SK-N-SH (cell line): ENCODE measurements around the gene EIPR1. TPM values are rescaled to one million over a fixed set of nuclear protein-coding genes. Genes with fewer than 3 reads are reported as not detected.

Experiments
- CTCF ChIA-PET: fragments of 300-600, 350-600 bp; formaldehyde crosslinking; extraction: SDS; loops from one replicate; lab custom pipeline; 2021; lab: Yijun Ruan, JAX
- POLR2A ChIA-PET: fragments of 350-600 bp; sonication (Branson Sonifier 250); formaldehyde crosslinking; extraction: SDS; loops from one replicate; lab custom pipeline; 2020; ENCODE audit warnings: antibody characterized with exemption, inconsistent platforms; lab: Yijun Ruan, JAX
- DNase-seq: peaks from one replicate; pipeline ENCODE4 v3.0.0; 2012
- H2AFZ ChIP-seq: fragments of 200-600 bp; sonication (generic); 2 replicates; pipeline ENCODE4 v1.8.1; 2016; ENCODE audit warnings: antibody characterized with exemption, mild to moderate bottlenecking, low read depth
- H3F3A ChIP-seq: fragments of 200-600 bp; sonication (generic); replicated peaks from 2 replicates; pipeline ENCODE3; 2016; ENCODE audit warnings: antibody characterized with exemption, mild to moderate bottlenecking; ENCODE audit not compliant: insufficient read depth
- H3K27ac ChIP-seq, 2 experiments: fragments of 200-500 bp in 1 of 2; fragments of 200-600 bp in 1 of 2; sonication (Bioruptor generic) in 1 of 2; sonication (generic), shearing (Covaris generic) in 1 of 2; 2 replicates each; pipeline versions ENCODE4 v1.5.1 to v1.6.1; 2014 to 2016; ENCODE audit warnings: low read depth in 2 of 2, inconsistent platforms in 1 of 2, low read length in 1 of 2, mild to moderate bottlenecking in 1 of 2, mixed read lengths in 1 of 2
- H3K27me3 ChIP-seq: fragments of 200-600 bp; sonication (generic), shearing (Covaris generic); 2 replicates; pipeline ENCODE4 v1.6.1; 2016; ENCODE audit warnings: mixed run types; ENCODE audit not compliant: insufficient read depth
- H3K36me3 ChIP-seq, 2 experiments: fragments of 200-500 bp in 1 of 2; fragments of 200-600 bp in 1 of 2; sonication (Bioruptor generic) in 1 of 2; sonication (generic) in 1 of 2; replicated peaks in 1 of 2; 2 replicates each; pipeline versions ENCODE3 to v1.5.1; 2014 to 2016; ENCODE audit warnings: low read length in 1 of 2, mild to moderate bottlenecking in 1 of 2; ENCODE audit not compliant: insufficient read depth in 2 of 2, control insufficient read depth in 1 of 2
- H3K4me1 ChIP-seq, 2 experiments: fragments of 200-500 bp in 1 of 2; fragments of 200-600 bp in 1 of 2; sonication (Bioruptor generic) in 1 of 2; sonication (generic), shearing (Covaris generic) in 1 of 2; 2 replicates each; pipeline versions ENCODE4 v1.5.1 to v1.6.1; 2014 to 2016; ENCODE audit warnings: low read depth in 1 of 2, low read length in 1 of 2, mixed run types in 1 of 2; ENCODE audit not compliant: insufficient read depth in 2 of 2, control insufficient read depth in 1 of 2
- H3K4me2 ChIP-seq: fragments of 200-600 bp; sonication (generic), shearing (Covaris generic); 2 replicates; pipeline ENCODE4 v1.6.1; 2017; ENCODE audit warnings: mixed run types
- H3K4me3 ChIP-seq, 2 experiments: fragments of 200-500 bp in 1 of 2; fragments of 200-600 bp in 1 of 2; sonication (Bioruptor generic) in 1 of 2; sonication (generic), shearing (Covaris generic) in 1 of 2; 2 replicates each; pipeline versions ENCODE4 v1.5.1 to v1.8.1; 2014 to 2016; ENCODE audit warnings: low read depth in 2 of 2, inconsistent platforms in 1 of 2, low read length in 1 of 2, mild to moderate bottlenecking in 1 of 2, mixed read lengths in 1 of 2, moderate library complexity in 1 of 2
- H3K79me2 ChIP-seq: fragments of 200-600 bp; sonication (generic); 2 replicates; pipeline ENCODE4 v1.8.1; 2017; ENCODE audit warnings: mild to moderate bottlenecking; ENCODE audit not compliant: insufficient read depth
- H3K9ac ChIP-seq: fragments of 200-600 bp; sonication (generic); 2 replicates; pipeline ENCODE4 v1.6.1; 2017; ENCODE audit warnings: mixed run types
- H3K9me2 ChIP-seq: fragments of 200-600 bp; sonication (generic); 2 replicates; pipeline ENCODE4 v1.6.1; 2017; ENCODE audit warnings: mixed run types
- H3K9me3 ChIP-seq: fragments of 200-600 bp; sonication (generic); 2 replicates; pipeline ENCODE4 v1.6.1; 2017; ENCODE audit warnings: mixed run types, mild to moderate bottlenecking, moderate library complexity
- H4K20me1 ChIP-seq: fragments of 200-600 bp; sonication (generic); 2 replicates; pipeline ENCODE4 v1.6.1; 2017; ENCODE audit warnings: mild to moderate bottlenecking, mixed run types; ENCODE audit not compliant: insufficient read depth
- ELF1 ChIP-seq: IDR thresholded peaks from 2 replicates; pipeline ENCODE4 v1.4.0; 2012
- EP300 ChIP-seq, 2 experiments: IDR thresholded peaks; 2 replicates each; pipeline versions ENCODE4 v1.4.0 to v1.6.1; 2012; ENCODE audit warnings: borderline replicate concordance in 1 of 2, low read depth in 1 of 2, low read length in 1 of 2
- EZH2phosphoT487 ChIP-seq: fragments of 200-600 bp; sonication (generic); IDR thresholded peaks from 2 replicates; pipeline ENCODE4 v1.6.1; 2017; ENCODE audit warnings: low read depth, mixed run types, mild to moderate bottlenecking, antibody characterized with exemption, moderate library complexity, borderline replicate concordance
- FOXJ3 ChIP-seq: sonication (generic); formaldehyde crosslinking; IDR thresholded peaks from 2 replicates; pipeline ENCODE4 v1.5.1; 2020; ENCODE audit warnings: mild to moderate bottlenecking, missing genetic modification reagents
- FOXM1 ChIP-seq: IDR thresholded peaks from 2 replicates; pipeline ENCODE4 v1.4.0; 2012; ENCODE audit warnings: low read depth, mild to moderate bottlenecking
- GABPA ChIP-seq: IDR thresholded peaks from 2 replicates; pipeline ENCODE4 v1.4.0; 2012; ENCODE audit warnings: low read depth, mild to moderate bottlenecking
- GATA2 ChIP-seq: sonication (generic); formaldehyde crosslinking; IDR thresholded peaks from 2 replicates; pipeline ENCODE4 v1.5.0; 2020; ENCODE audit warnings: mild to moderate bottlenecking, missing genetic modification reagents
- NRF1 ChIP-seq: IDR thresholded peaks from 2 replicates; pipeline ENCODE4 v1.6.1; 2012; ENCODE audit warnings: low read depth, mild to moderate bottlenecking, low read length
- POLR2AphosphoS5 ChIP-seq: IDR thresholded peaks from 2 replicates; pipeline ENCODE4 v1.6.1; 2012; ENCODE audit warnings: low read depth, low read length
- RXRA ChIP-seq: IDR thresholded peaks from 2 replicates; pipeline ENCODE4 v1.4.0; 2012; ENCODE audit warnings: low read depth, mild to moderate bottlenecking, borderline replicate concordance
- SIN3A ChIP-seq: IDR thresholded peaks from 2 replicates; pipeline ENCODE4 v1.6.1; 2012; ENCODE audit warnings: low read depth, mild to moderate bottlenecking, low read length, moderate library complexity, borderline replicate concordance
- TAF1 ChIP-seq: IDR thresholded peaks from 2 replicates; pipeline ENCODE4 v1.6.1; 2012; ENCODE audit warnings: low read depth, mild to moderate bottlenecking, low read length, moderate library complexity, borderline replicate concordance
- TCF12 ChIP-seq: IDR thresholded peaks from 2 replicates; pipeline ENCODE4 v1.4.0; 2012
- TEAD4 ChIP-seq: IDR thresholded peaks from 2 replicates; pipeline ENCODE4 v1.4.0; 2012; ENCODE audit warnings: mild to moderate bottlenecking, borderline replicate concordance; ENCODE audit not compliant: insufficient read depth
- YY1 ChIP-seq: IDR thresholded peaks from 2 replicates; pipeline ENCODE4 v1.4.0; 2012; ENCODE audit warnings: low read depth, mild to moderate bottlenecking
- WGBS: methylation state at CpG from one replicate; pipeline ENCODE4 v1.1.6; 2017; ENCODE audit warnings: low lambda C conversion rate; 5-methylcytosine and 5-hydroxymethylcytosine counted together
- polyA plus RNA-seq, 3 experiments: library from polyadenylated mRNA; depleted of rRNA; stranded (reverse); fragments of >200 nt; gene quantifications; 2 replicates each; pipeline ENCODE4 v1.2.3, GENCODE V29; 2012
- TF ChIP-seq, protein P1 (sequence below): fragments of 150-350 bp; IDR thresholded peaks from 2 replicates; pipeline ENCODE4 v1.6.1; 2016; ENCODE audit warnings: mild to moderate bottlenecking, low read depth, low read length
- TF ChIP-seq, protein P2 (sequence below): IDR thresholded peaks from 2 replicates; pipeline ENCODE4 v1.4.0; 2012; ENCODE audit warnings: low read depth, borderline replicate concordance
- TF ChIP-seq, protein P3 (sequence below): fragments of 200-600 bp; sonication (generic); IDR thresholded peaks from 2 replicates; pipeline ENCODE4 v1.6.1; 2017; ENCODE audit warnings: antibody characterized with exemption, mild to moderate bottlenecking, moderate library complexity
- TF ChIP-seq, protein P4 (sequence below): IDR thresholded peaks from 2 replicates; pipeline ENCODE4; 2012

Gene EIPR1
- polyA plus RNA-seq, 1 of the 3 experiments (the other 2 are of a cell fraction): 85.9 TPM

DNA sequence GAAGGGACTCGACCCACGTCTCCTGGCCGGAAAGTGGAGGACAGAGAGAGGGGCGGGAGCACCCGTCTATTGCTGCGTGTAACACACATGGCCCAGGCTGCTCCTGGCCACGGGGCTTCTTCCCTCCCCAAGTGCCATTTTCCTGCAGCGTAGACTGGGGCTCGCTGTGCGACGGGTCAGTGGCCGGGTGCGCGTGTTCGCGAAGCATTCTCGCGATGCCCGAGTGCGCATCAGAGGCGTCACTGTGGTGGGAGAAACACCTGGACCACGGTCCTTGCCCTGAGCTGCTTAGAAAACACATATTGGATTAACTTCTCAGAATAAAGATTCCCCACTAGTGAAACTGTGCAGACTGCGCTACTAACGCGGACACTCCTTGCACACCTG, 200.8 kb downstream of the EIPR1 start:
- Histone ChIP-seq H3F3A (no peaks in the 10 kb centered on the region), H3K36me3 (peaks cover 0 to 26% of the 10 kb centered on the region in 2 experiments), H3K79me2 (0 out of 2 replicates have a peak, but pooled peaks cover under 1% of the 10 kb centered on the region), H3K27me3 (no peaks in the 10 kb centered on the region), H3K4me2 (no peak overlapping the region), H3K4me3 (no peak overlapping the region), H3K27ac (peak overlapping the region in 1 of 2 experiments; percentile 47; a peak in 1 of 4 replicates), H3K9me2 (no peaks in the 10 kb centered on the region), H3K9ac (no peak overlapping the region), H3K4me1 (peaks cover 0 to 43% of the 10 kb centered on the region in 2 experiments; a peak in 1 of 4 replicates), H3K9me3 (no peaks in the 10 kb centered on the region), H4K20me1 (no peaks in the 10 kb centered on the region), H2AFZ (no peak overlapping the region)
- WGBS: 95% methylated on average over 25 of the region's 25 CpGs
- no peak for DNase-seq
- TF ChIP-seq, protein P1, sequence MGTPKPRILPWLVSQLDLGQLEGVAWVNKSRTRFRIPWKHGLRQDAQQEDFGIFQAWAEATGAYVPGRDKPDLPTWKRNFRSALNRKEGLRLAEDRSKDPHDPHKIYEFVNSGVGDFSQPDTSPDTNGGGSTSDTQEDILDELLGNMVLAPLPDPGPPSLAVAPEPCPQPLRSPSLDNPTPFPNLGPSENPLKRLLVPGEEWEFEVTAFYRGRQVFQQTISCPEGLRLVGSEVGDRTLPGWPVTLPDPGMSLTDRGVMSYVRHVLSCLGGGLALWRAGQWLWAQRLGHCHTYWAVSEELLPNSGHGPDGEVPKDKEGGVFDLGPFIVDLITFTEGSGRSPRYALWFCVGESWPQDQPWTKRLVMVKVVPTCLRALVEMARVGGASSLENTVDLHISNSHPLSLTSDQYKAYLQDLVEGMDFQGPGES: no peak
- no peak for TF ChIP-seq YY1
- no peak for TF ChIP-seq EZH2phosphoT487
- TF ChIP-seq FOXJ3: no peak
- ChIA-PET CTCF (interaction anchor here (1.0 to 1.4 kb wide), 2 partner anchors 41 to 271 kb away, joined by 3 read pairs; no protein-coding TSS in a partner anchor), POLR2A (no interaction called here)

DNA sequence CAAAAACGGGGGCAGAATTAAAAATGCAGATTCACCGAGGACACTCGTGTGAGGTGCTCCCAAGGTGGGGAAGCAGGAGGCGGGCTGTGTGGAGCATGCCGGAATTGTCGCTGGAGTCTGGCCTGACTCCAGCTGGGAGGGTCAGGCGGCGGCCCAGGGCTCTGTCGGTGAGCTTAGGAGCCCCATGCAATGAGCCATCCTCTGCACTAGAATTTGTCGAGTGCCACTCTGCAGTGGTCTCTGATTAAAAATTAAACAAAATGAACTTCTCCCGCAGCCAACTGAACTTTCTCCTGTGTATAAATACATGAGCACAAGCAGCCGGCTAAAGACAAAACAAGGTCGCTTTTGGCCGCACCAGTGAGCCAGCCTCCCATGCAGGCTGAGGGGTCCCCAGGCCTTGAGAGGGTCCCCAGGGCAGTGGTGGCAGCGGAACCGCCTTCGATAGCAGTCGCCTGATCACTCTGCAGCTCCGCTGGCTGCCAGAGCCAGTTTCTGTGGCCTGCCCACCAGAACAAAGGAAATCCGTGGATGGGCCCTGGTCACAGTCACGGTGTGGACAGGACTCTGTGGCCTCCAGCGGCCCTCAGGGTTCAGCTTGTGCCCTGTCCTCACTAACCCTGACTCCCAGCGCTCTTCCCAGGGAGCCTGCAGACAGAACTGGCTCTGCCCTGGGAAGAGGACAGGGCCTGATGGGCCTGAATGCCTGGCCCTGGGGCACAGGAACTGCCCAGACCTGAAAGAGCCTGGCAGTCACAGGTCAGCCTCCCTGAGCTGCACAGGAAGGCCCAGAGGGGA, 201.3 kb downstream of the EIPR1 start:
- Histone ChIP-seq H3K27me3 (no peaks in the 10 kb centered on the region), H3K4me3 (no peak overlapping the region), H3K9ac (no peak overlapping the region), H3K9me3 (no peaks in the 10 kb centered on the region), H3K9me2 (no peaks in the 10 kb centered on the region), H3K4me1 (peaks cover 0 to 44% of the 10 kb centered on the region in 2 experiments; a peak in 1 of 4 replicates), H2AFZ (no peak overlapping the region), H3F3A (no peaks in the 10 kb centered on the region), H3K79me2 (no peaks in the 10 kb centered on the region), H3K36me3 (peaks cover 0 to 32% of the 10 kb centered on the region in 2 experiments), H3K27ac (peak overlapping the region in 1 of 2 experiments; percentile 47; a peak in 1 of 4 replicates), H3K4me2 (no peak overlapping the region), H4K20me1 (no peaks in the 10 kb centered on the region)
- TF ChIP-seq POLR2AphosphoS5 (no peak), FOXM1 (no peak), YY1 (no peak), SIN3A (no peak), TCF12 (no peak), GATA2 (no peak), TAF1 (no peak), GABPA (no peak), EP300 (IDR thresholded peaks at IDR 0.05; ENCODE audit: borderline replicate concordance in 1 of 2, low read depth in 1 of 2, low read length in 1 of 2) (no peak), ELF1 (no peak), FOXJ3 (no peak), RXRA (no peak), NRF1 (no peak), TEAD4 (no peak)
- TF ChIP-seq, protein P2, sequence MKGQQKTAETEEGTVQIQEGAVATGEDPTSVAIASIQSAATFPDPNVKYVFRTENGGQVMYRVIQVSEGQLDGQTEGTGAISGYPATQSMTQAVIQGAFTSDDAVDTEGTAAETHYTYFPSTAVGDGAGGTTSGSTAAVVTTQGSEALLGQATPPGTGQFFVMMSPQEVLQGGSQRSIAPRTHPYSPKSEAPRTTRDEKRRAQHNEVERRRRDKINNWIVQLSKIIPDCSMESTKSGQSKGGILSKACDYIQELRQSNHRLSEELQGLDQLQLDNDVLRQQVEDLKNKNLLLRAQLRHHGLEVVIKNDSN: no peak
- TF ChIP-seq, protein P3, sequence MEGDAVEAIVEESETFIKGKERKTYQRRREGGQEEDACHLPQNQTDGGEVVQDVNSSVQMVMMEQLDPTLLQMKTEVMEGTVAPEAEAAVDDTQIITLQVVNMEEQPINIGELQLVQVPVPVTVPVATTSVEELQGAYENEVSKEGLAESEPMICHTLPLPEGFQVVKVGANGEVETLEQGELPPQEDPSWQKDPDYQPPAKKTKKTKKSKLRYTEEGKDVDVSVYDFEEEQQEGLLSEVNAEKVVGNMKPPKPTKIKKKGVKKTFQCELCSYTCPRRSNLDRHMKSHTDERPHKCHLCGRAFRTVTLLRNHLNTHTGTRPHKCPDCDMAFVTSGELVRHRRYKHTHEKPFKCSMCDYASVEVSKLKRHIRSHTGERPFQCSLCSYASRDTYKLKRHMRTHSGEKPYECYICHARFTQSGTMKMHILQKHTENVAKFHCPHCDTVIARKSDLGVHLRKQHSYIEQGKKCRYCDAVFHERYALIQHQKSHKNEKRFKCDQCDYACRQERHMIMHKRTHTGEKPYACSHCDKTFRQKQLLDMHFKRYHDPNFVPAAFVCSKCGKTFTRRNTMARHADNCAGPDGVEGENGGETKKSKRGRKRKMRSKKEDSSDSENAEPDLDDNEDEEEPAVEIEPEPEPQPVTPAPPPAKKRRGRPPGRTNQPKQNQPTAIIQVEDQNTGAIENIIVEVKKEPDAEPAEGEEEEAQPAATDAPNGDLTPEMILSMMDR: no peak
- TF ChIP-seq, protein P4, sequence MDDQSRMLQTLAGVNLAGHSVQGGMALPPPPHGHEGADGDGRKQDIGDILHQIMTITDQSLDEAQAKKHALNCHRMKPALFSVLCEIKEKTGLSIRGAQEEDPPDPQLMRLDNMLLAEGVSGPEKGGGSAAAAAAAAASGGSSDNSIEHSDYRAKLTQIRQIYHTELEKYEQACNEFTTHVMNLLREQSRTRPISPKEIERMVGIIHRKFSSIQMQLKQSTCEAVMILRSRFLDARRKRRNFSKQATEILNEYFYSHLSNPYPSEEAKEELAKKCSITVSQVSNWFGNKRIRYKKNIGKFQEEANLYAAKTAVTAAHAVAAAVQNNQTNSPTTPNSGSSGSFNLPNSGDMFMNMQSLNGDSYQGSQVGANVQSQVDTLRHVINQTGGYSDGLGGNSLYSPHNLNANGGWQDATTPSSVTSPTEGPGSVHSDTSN: no peak
- TF ChIP-seq, protein P1: no peak
- 96% methylated on average over 17 of the region's 23 CpGs for WGBS
- ChIA-PET CTCF (interaction anchor here (1.0 kb wide), 1 partner anchor 40 kb away, joined by 3 read pairs; no protein-coding TSS in a partner anchor), POLR2A (interaction anchor here (0.6 kb wide), 1 partner anchor 91 kb away, joined by 3 read pairs; no protein-coding TSS in a partner anchor)
- DNase-seq: peak; percentile 50
